ENCODE measurements around the gene TRUB2. TPM values are rescaled to one million over a fixed set of nuclear protein-coding genes. Genes with fewer than 3 reads are reported as not detected.

TRUB2 gene
- total RNA-seq, 1 experiment from 2014 or later, result 42.1 TPM

DNA sequence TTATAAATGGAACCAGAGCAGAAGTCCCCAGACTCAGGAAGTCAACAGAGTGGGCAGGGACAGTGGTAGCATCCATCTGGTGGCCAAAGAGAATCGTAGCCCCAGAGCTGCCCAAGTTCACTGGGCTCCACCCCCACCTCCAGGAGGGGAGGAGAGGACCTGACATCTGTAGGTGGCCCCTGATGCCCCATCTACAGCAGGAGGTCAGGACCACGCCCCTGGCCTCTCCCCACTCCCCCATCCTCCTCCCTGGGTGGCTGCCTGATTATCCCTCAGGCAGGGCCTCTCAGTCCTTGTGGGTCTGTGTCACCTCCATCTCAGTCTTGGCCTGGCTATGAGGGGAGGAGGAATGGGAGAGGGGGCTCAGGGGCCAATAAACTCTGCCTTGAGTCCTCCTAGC is 38.6 kb upstream of the TRUB2 start:
- intact Hi-C loops (cut with micrococcal nuclease), result no loop called here
- Histone ChIP-seq H3K27me3 (ENCODE audit: insufficient read depth, low read length) (no peaks in the 10 kb centered on the region), H3K9ac (ENCODE audit: low read length) (no peak overlapping the region), H3K79me2 (ENCODE audit: insufficient read depth, low read length) (no peaks in the 10 kb centered on the region), H3K9me3 (ENCODE audit: control insufficient read depth in 1 of 2, insufficient read depth in 1 of 2, low read depth in 1 of 2, low read length in 2 of 2) (no peaks in the 10 kb centered on the region), H3K9me2 (ENCODE audit: insufficient read depth) (no peaks in the 10 kb centered on the region), H3K4me2 (ENCODE audit: low read length) (no peak overlapping the region), H3K36me3 (ENCODE audit: control insufficient read depth in 1 of 2, insufficient read depth in 2 of 2, low read length in 2 of 2) (peaks cover 0 to 5% of the 10 kb centered on the region in 2 experiments; a peak in 1 of 4 replicates), H4K20me1 (ENCODE audit: insufficient read depth) (no peaks in the 10 kb centered on the region), H2AFZ (ENCODE audit: low read depth, low read length, poor library complexity, severe bottlenecking) (no peak overlapping the region), H3K4me1 (ENCODE audit: control insufficient read depth in 1 of 2, insufficient read depth in 2 of 2, low read length in 2 of 2) (peaks cover 7 to 28% of the 10 kb centered on the region in 2 experiments; a peak in 3 of 4 replicates), H3K4me3 (replicated peaks in 1 of 2; ENCODE audit: low read depth in 1 of 2, low read length in 2 of 2) (no peak overlapping the region), H3K27ac (ENCODE audit: low read depth, low read length) (0 out of 2 replicates have a peak overlapping the region, but pooled peaks have one; percentile 24)
- ChIA-PET RAD21 (ENCODE audit: low non-redundant PET in 1 of 2, low total read pairs in 2 of 2, uncharacterized antibody in 2 of 2, unreplicated experiment in 2 of 2) (no interaction called here), POLR2A (interaction anchor here (1.2 kb wide), 1 partner anchor 78 kb away, joined by 3 read pairs; no protein-coding TSS in a partner anchor), CTCF (interaction anchor here (2.2 to 4.6 kb wide), 2 partner anchors 19 to 50 kb away, joined by 10 to 33 read pairs; no protein-coding TSS in a partner anchor)
- no peak for TF ChIP-seq ZFX (IDR thresholded peaks at IDR 0.05)
- TF ChIP-seq FOSL1 (IDR thresholded peaks at IDR 0.05; ENCODE audit: low read depth), result no peak
- TF ChIP-seq CBX3 (IDR thresholded peaks at IDR 0.05; ENCODE audit: low read depth), result no peak
- TF ChIP-seq CEBPB (IDR thresholded peaks at IDR 0.05; ENCODE audit: low read depth), result no peak
- TF ChIP-seq SIN3A (IDR thresholded peaks at IDR 0.05; ENCODE audit: low read depth), result no peak
- no peak for TF ChIP-seq SRF (IDR thresholded peaks at IDR 0.05; ENCODE audit: low read depth)
- TF ChIP-seq, protein P1, sequence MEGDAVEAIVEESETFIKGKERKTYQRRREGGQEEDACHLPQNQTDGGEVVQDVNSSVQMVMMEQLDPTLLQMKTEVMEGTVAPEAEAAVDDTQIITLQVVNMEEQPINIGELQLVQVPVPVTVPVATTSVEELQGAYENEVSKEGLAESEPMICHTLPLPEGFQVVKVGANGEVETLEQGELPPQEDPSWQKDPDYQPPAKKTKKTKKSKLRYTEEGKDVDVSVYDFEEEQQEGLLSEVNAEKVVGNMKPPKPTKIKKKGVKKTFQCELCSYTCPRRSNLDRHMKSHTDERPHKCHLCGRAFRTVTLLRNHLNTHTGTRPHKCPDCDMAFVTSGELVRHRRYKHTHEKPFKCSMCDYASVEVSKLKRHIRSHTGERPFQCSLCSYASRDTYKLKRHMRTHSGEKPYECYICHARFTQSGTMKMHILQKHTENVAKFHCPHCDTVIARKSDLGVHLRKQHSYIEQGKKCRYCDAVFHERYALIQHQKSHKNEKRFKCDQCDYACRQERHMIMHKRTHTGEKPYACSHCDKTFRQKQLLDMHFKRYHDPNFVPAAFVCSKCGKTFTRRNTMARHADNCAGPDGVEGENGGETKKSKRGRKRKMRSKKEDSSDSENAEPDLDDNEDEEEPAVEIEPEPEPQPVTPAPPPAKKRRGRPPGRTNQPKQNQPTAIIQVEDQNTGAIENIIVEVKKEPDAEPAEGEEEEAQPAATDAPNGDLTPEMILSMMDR (IDR thresholded peaks at IDR 0.05 in 2 of 3, conservative IDR thresholded peaks at IDR 0.05 in 1 of 3; ENCODE audit: borderline replicate concordance in 1 of 3, insufficient read depth in 1 of 3, low read depth in 2 of 3, low read length in 2 of 3), result no peak
- no peak for TF ChIP-seq EZH2phosphoT487 (IDR thresholded peaks at IDR 0.05; ENCODE audit: borderline replicate concordance)
- TF ChIP-seq POLR2A (IDR thresholded peaks at IDR 0.05; ENCODE audit: borderline replicate concordance, extremely low read depth, insufficient read depth, insufficient read length), result no peak
- TF ChIP-seq EGR1 (IDR thresholded peaks at IDR 0.05; ENCODE audit: low read depth), result no peak
- TF ChIP-seq POLR2AphosphoS5 (IDR thresholded peaks at IDR 0.05; ENCODE audit: low read depth, low read length), result no peak
- TF ChIP-seq SP1 (IDR thresholded peaks at IDR 0.05; ENCODE audit: low read depth), result no peak
- no peak for TF ChIP-seq ZNF274 (IDR thresholded peaks at IDR 0.05; ENCODE audit: low read depth, low read length)
- TF ChIP-seq, protein P2, sequence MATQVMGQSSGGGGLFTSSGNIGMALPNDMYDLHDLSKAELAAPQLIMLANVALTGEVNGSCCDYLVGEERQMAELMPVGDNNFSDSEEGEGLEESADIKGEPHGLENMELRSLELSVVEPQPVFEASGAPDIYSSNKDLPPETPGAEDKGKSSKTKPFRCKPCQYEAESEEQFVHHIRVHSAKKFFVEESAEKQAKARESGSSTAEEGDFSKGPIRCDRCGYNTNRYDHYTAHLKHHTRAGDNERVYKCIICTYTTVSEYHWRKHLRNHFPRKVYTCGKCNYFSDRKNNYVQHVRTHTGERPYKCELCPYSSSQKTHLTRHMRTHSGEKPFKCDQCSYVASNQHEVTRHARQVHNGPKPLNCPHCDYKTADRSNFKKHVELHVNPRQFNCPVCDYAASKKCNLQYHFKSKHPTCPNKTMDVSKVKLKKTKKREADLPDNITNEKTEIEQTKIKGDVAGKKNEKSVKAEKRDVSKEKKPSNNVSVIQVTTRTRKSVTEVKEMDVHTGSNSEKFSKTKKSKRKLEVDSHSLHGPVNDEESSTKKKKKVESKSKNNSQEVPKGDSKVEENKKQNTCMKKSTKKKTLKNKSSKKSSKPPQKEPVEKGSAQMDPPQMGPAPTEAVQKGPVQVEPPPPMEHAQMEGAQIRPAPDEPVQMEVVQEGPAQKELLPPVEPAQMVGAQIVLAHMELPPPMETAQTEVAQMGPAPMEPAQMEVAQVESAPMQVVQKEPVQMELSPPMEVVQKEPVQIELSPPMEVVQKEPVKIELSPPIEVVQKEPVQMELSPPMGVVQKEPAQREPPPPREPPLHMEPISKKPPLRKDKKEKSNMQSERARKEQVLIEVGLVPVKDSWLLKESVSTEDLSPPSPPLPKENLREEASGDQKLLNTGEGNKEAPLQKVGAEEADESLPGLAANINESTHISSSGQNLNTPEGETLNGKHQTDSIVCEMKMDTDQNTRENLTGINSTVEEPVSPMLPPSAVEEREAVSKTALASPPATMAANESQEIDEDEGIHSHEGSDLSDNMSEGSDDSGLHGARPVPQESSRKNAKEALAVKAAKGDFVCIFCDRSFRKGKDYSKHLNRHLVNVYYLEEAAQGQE (IDR thresholded peaks at IDR 0.05; ENCODE audit: low read depth), result no peak
- TF ChIP-seq, protein P3, sequence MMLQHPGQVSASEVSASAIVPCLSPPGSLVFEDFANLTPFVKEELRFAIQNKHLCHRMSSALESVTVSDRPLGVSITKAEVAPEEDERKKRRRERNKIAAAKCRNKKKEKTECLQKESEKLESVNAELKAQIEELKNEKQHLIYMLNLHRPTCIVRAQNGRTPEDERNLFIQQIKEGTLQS (IDR thresholded peaks at IDR 0.05), result no peak
- TF ChIP-seq TCF7L2 (IDR thresholded peaks at IDR 0.05; ENCODE audit: borderline replicate concordance, extremely low read depth, insufficient read depth, insufficient read length), result no peak
- BruUV-seq (replicated peaks), result no TSS peak
- no peak for DNase-seq (ENCODE audit: low read depth, low spot score)
- no peak for ATAC-seq

Measured in HCT116 (cell line).